HepG2 (cell line): Measurements from ENCODE around the gene TSPAN5.

Experiments
- FOSL1 ChIP-seq: sonication (generic); formaldehyde crosslinking; IDR thresholded peaks from 2 replicates; pipeline ENCODE4 v1.9.0; 2021; ENCODE audit warnings: missing genetic modification reagents, borderline replicate concordance
- ZBTB14 ChIP-seq: sonication (generic); formaldehyde crosslinking; IDR thresholded peaks from 2 replicates; pipeline ENCODE4 v1.4.0; 2020; ENCODE audit warnings: missing genetic modification reagents
- ZNF10 ChIP-seq: sonication (generic); formaldehyde crosslinking; IDR thresholded peaks from 2 replicates; pipeline ENCODE4 v1.4.0; 2020; ENCODE audit warnings: mild to moderate bottlenecking, low read depth, missing genetic modification reagents, borderline replicate concordance
- ZNF33B ChIP-seq: sonication (generic); formaldehyde crosslinking; IDR thresholded peaks from 2 replicates; pipeline ENCODE4 v1.5.1; 2020; ENCODE audit warnings: mild to moderate bottlenecking, missing genetic modification reagents

- TF ChIP-seq ZNF33B (CRISPR knock-in tag) (no peak), ZNF10 (CRISPR knock-in tag) (no peak), FOSL1 (CRISPR knock-in tag) (no peak), ZBTB14 (CRISPR knock-in tag) (no peak)
Observed at GRCh38 chr4:98689507-98690174, 31.2 kb upstream of the TSPAN5 start.
